ENCODE results near the gene CCL24.
A peak's percentile ranks its signal among the peaks of the same experiment; 100 is the strongest.
"Not testable (repeated sequence)": the region's sequence is repeated elsewhere in the genome, so short reads cannot be mapped to it uniquely, and the experiment has no call there.

CCL24 gene

GRCh38 chr7:75813781-75814236 lies at the start of gene CCL24:
Gene CCL24 (minus strand): TSS chr7:75813806. CDS start chr7:75813715, 91 bp downstream.
- no peak for DNase-seq

GRCh38 chr7:75861636-75862035 lies 48.0 kb upstream of the CCL24 start:
- DNase-seq, result no peak

GRCh38 chr7:75858410-75858809 lies 44.8 kb upstream of the CCL24 start:
- no peak for DNase-seq

GRCh38 chr7:75856536-75856935 lies 42.9 kb upstream of the CCL24 start:
- DNase-seq, result no peak

- DNase-seq, result not testable (repeated sequence)
These were observed 41.3 kb upstream of the CCL24 start for GRCh38 chr7:75854813-75855345.

- no peak for DNase-seq
These were observed 40.6 kb upstream of the CCL24 start for GRCh38 chr7:75854233-75854632.

GRCh38 chr7:75850235-75850634 lies 36.6 kb upstream of the CCL24 start:
- no peak for DNase-seq

- no peak for DNase-seq
These were observed 36.0 kb upstream of the CCL24 start for GRCh38 chr7:75849573-75849972.

GRCh38 chr7:75847707-75848106 lies 34.1 kb upstream of the CCL24 start:
- no peak for DNase-seq

- DNase-seq, result not testable (repeated sequence)
These were observed 31.5 kb upstream of the CCL24 start for GRCh38 chr7:75845132-75845531.

GRCh38 chr7:75844158-75844557 lies 30.6 kb upstream of the CCL24 start:
- DNase-seq, result no peak

- DNase-seq, result no peak
These were observed 30.1 kb upstream of the CCL24 start for GRCh38 chr7:75843613-75844116.

GRCh38 chr7:75842836-75843446 lies 29.3 kb upstream of the CCL24 start:
- peak; percentile 73 for DNase-seq

- DNase-seq, result no peak
These were observed 26.4 kb upstream of the CCL24 start for GRCh38 chr7:75840029-75840428.

GRCh38 chr7:75838281-75838930 lies 24.8 kb upstream of the CCL24 start:
- DNase-seq, result not testable (repeated sequence)

- no peak for DNase-seq
These were observed 23.2 kb upstream of the CCL24 start for GRCh38 chr7:75836798-75837197.

- DNase-seq, result no peak
These were observed 22.2 kb upstream of the CCL24 start for GRCh38 chr7:75835688-75836285.

- DNase-seq, result not testable (repeated sequence)
These were observed 20.1 kb upstream of the CCL24 start for GRCh38 chr7:75833662-75834061.

- DNase-seq, result no peak
These were observed 17.4 kb upstream of the CCL24 start for GRCh38 chr7:75830978-75831377.

- DNase-seq, result not testable (repeated sequence)
These were observed 16.1 kb upstream of the CCL24 start for GRCh38 chr7:75829656-75830055.

GRCh38 chr7:75823198-75823910 lies 9.7 kb upstream of the CCL24 start:
- no peak for DNase-seq

- DNase-seq, result no peak
These were observed 7.1 kb upstream of the CCL24 start for GRCh38 chr7:75820688-75821087.

GRCh38 chr7:75819711-75820110 lies 6.1 kb upstream of the CCL24 start:
- no peak for DNase-seq

Data from activated CD4-positive, alpha-beta T cell treated with anti-CD3 and anti-CD28 coated beads, Interleukin-2, amount 50 U/mL, for 16 hours (primary cell).